Ishikawa (cell line): ENCODE results near the gene AP5Z1.

ENCODE experiments used
- CEBPB ChIP-seq: IDR thresholded peaks from 2 replicates; pipeline ENCODE4 v1.6.1; 2012
- CREB1 ChIP-seq: IDR thresholded peaks from 2 replicates; pipeline ENCODE4 v1.6.1; 2012; ENCODE audit warnings: low read depth
- EGR1 ChIP-seq: IDR thresholded peaks from 2 replicates; pipeline ENCODE4 v1.6.1; 2012
- EP300 ChIP-seq: IDR thresholded peaks from 2 replicates; pipeline ENCODE4 v1.6.1; 2012; ENCODE audit warnings: borderline replicate concordance
- FOXM1 ChIP-seq: IDR thresholded peaks from 2 replicates; pipeline ENCODE4 v1.6.1; 2012; ENCODE audit warnings: low read depth, borderline replicate concordance
- NFIC ChIP-seq: IDR thresholded peaks from 2 replicates; pipeline ENCODE4 v1.6.1; 2012
- RAD21 ChIP-seq: IDR thresholded peaks from 2 replicates; pipeline ENCODE4 v1.6.1; 2012; ENCODE audit warnings: low read depth
- REST ChIP-seq: IDR thresholded peaks from 2 replicates; pipeline ENCODE4 v1.6.1; 2012; ENCODE audit warnings: low read depth, mild to moderate bottlenecking
- TAF1 ChIP-seq: IDR thresholded peaks from 2 replicates; pipeline ENCODE4 v1.6.1; 2012; ENCODE audit warnings: low read depth, mild to moderate bottlenecking
- TCF12 ChIP-seq: IDR thresholded peaks from 2 replicates; pipeline ENCODE4 v1.6.1; 2012; ENCODE audit warnings: low read depth
- TEAD4 ChIP-seq: IDR thresholded peaks from 2 replicates; pipeline ENCODE4 v1.6.1; 2012
- USF1 ChIP-seq: IDR thresholded peaks from 2 replicates; pipeline ENCODE4 v1.6.1; 2012
- YY1 ChIP-seq: IDR thresholded peaks from 2 replicates; pipeline ENCODE4 v1.6.1; 2012; ENCODE audit warnings: low read depth
- ZBTB7A ChIP-seq: IDR thresholded peaks from 2 replicates; pipeline ENCODE4 v1.6.1; 2012; ENCODE audit warnings: low read depth
- TF ChIP-seq, protein P1 (sequence below): IDR thresholded peaks from 2 replicates; pipeline ENCODE4 v1.6.1; 2012

The AP5Z1 gene

DNA sequence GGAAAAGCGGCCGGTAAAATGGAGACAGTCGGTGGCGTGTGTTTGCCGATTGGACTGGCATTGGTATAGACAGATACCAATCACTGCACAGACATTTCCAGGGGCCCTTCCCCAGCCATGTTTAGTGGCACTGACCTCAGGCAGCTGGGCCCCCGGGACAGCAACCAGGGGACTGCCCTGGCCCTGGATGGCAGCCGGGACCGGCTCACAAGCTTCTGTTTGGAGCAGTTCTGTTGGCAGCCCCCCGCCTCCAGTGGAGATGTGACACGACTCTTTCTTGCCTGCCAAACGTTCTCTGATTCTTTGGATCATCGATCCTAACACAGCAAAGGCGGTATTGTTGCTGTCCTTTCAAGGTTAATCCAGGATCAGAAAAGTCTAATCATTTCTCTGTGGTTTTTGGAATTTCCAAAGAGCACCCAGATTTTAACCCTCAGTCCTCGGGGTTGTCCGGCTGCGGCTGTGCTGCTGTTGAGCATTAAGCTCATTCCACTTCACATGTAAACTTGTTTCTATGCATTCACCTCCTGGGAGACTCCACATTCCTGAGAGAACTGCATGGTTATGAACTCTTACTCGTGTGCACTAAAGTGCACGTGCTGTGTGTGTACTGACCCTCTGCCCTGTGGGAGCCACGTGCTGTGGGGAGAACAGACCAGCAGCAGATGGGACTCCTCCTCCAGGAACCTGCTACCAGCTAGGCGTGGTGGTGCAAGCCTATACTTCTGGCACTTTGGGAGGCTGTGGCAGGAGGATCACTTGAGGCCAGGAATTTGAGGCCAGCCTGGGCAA lies 47.3 kb upstream of the AP5Z1 start:
- TF ChIP-seq EGR1 (no peak), TCF12 (no peak), CREB1 (no peak), CEBPB (no peak), REST (no peak), TAF1 (no peak), NFIC (no peak), RAD21 (no peak), TEAD4 (no peak), EP300 (no peak), YY1 (no peak), FOXM1 (no peak), USF1 (no peak), ZBTB7A (no peak)
- TF ChIP-seq, protein P1, sequence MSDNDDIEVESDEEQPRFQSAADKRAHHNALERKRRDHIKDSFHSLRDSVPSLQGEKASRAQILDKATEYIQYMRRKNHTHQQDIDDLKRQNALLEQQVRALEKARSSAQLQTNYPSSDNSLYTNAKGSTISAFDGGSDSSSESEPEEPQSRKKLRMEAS, result no peak

- TF ChIP-seq NFIC (no peak), TEAD4 (no peak), EP300 (no peak), YY1 (no peak), TAF1 (no peak), USF1 (no peak), ZBTB7A (no peak), REST (no peak), EGR1 (no peak), FOXM1 (no peak), TCF12 (no peak)
- TF ChIP-seq, protein P1, result no peak
Observed at GRCh38 chr7:4729266-4729665, 46.2 kb upstream of the AP5Z1 start.

DNA sequence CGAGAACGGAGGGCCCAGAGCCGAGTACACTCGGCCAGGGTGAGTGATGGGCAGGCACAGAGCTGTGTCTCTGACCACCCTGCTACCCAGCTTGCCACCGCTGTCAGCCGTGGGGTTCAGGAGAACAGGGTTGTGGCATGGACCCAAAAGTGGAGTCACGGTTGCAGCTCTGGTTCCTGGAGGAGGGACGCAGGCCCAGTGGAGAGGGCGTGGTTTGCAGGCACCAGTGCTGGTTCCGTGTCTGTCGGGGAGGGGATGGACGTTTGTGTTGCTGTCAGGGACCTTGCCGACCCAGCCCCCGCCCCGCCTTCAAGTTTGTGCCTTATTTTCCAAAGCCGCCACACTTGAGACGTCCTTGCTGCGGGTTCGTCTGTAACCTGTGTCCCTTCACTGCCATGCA lies 45.1 kb upstream of the AP5Z1 start:
- TF ChIP-seq, protein P1, result no peak
- TF ChIP-seq TCF12, result no peak
- TF ChIP-seq REST, result no peak
- TF ChIP-seq CREB1, result no peak
- TF ChIP-seq NFIC, result no peak
- TF ChIP-seq TAF1, result no peak
- no peak for TF ChIP-seq EGR1
- TF ChIP-seq CEBPB, result no peak
- no peak for TF ChIP-seq RAD21
- TF ChIP-seq EP300, result no peak
- TF ChIP-seq TEAD4, result no peak
- no peak for TF ChIP-seq USF1
- TF ChIP-seq ZBTB7A, result no peak
- TF ChIP-seq FOXM1, result no peak
- no peak for TF ChIP-seq YY1

DNA sequence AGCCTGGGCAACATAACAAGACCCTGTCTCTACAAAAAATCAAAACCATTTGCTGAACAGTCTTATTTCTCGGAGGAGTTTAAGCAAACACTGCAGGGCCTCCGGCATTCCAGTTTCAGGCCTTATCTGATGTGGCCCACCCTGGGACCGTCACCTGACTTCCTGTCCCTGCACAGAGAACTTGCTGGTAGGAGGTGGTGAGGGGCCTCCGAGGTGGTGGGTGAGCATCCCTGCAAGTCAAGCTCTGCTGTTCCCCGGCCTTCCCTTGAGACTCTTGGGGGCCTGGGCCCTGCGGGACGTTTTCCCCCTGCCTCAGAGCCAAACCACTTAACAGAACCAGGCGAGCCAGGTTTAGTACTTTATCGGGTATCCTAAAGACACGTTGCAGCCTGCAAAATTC lies 44.5 kb upstream of the AP5Z1 start:
- no peak for TF ChIP-seq EGR1
- no peak for TF ChIP-seq TAF1
- TF ChIP-seq NFIC, result no peak
- TF ChIP-seq ZBTB7A, result no peak
- no peak for TF ChIP-seq CEBPB
- TF ChIP-seq EP300, result no peak
- no peak for TF ChIP-seq USF1
- TF ChIP-seq FOXM1, result no peak
- TF ChIP-seq TCF12, result no peak
- no peak for TF ChIP-seq YY1
- TF ChIP-seq CREB1, result no peak
- TF ChIP-seq TEAD4, result no peak
- no peak for TF ChIP-seq REST
- no peak for TF ChIP-seq RAD21
- TF ChIP-seq, protein P1, result no peak
